Panc1 (cell line): ENCODE data around the gene WDR33.

Source experiments
- CTCF ChIP-seq: fragments of 450-650 bp; IDR thresholded peaks from 2 replicates; pipeline ENCODE4 v1.5.1; 2017; ENCODE audit warnings: mild to moderate bottlenecking
- POLR2AphosphoS5 ChIP-seq: IDR thresholded peaks from 2 replicates; pipeline ENCODE4 v1.6.1; 2012; ENCODE audit warnings: mild to moderate bottlenecking, low read depth, low read length, moderate library complexity
- REST ChIP-seq, 2 experiments: IDR thresholded peaks; 2 replicates each; pipeline ENCODE4 v1.6.1; 2011 to 2012; ENCODE audit warnings: low read depth in 2 of 2, control low read depth in 1 of 2, low read length in 1 of 2, mild to moderate bottlenecking in 1 of 2, moderate library complexity in 1 of 2; ENCODE audit not compliant: insufficient read depth in 1 of 2

GRCh38 chr2:127820080-127820668, 9.2 kb upstream of the WDR33 start:
- TF ChIP-seq POLR2AphosphoS5 (no peak), CTCF (no peak), REST (IDR thresholded peaks at IDR 0.05; ENCODE audit: insufficient read depth in 1 of 2, low read depth in 2 of 2, low read length in 1 of 2) (no peak)
